AG10803 (cell line): ENCODE measurements around the gene PRKCZ.

Experiments
- DNase-seq: peaks from one replicate; pipeline ENCODE4 v3.0.0; 2010; ENCODE audit warnings: low read depth
- H3K4me3 ChIP-seq: 2 replicates; pipeline ENCODE4 v1.5.1; 2011; ENCODE audit warnings: mild to moderate bottlenecking, low read length, control low read depth
- TF ChIP-seq, protein P1 (sequence below): conservative IDR thresholded peaks from 2 replicates; pipeline ENCODE4 v1.5.1; 2011; ENCODE audit warnings: mild to moderate bottlenecking, low read length, control low read depth, inconsistent platforms

PRKCZ gene

DNA sequence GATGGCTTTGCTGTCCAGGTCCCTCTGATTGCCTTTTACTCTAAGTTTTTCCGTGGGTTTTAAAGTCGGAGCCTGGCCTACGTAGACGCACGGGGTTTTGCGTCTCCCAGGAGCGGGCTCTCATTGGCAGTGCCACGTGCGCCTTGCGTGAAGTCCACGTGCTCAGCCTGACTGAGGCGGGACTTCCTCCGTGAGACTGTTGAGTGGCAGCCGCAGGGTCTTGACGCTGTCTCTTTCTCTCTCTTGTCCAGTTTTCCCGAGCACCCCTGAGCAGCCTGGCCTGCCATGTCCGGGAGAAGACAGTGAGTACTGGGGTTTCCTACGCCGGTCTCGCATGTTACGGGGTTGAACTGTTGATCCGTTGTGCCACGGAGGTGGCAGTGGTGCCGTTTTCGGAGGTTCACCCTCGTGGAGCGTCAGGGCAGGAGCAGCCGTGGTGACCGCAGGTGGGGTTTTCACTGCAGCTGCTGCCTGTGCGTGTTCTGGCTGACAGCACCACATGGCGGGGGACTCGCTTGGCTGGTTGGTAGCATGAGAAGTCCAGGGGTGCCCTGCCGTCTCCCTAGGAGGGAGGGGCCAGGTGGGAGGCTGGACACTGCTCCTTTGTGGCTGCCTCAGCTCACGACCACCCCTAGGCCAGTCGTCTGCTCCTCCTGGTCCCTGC is 9.2 kb downstream of the PRKCZ start:
- no peak for DNase-seq
- H3K4me3 ChIP-seq: no peak overlapping the region
- TF ChIP-seq, protein P1, sequence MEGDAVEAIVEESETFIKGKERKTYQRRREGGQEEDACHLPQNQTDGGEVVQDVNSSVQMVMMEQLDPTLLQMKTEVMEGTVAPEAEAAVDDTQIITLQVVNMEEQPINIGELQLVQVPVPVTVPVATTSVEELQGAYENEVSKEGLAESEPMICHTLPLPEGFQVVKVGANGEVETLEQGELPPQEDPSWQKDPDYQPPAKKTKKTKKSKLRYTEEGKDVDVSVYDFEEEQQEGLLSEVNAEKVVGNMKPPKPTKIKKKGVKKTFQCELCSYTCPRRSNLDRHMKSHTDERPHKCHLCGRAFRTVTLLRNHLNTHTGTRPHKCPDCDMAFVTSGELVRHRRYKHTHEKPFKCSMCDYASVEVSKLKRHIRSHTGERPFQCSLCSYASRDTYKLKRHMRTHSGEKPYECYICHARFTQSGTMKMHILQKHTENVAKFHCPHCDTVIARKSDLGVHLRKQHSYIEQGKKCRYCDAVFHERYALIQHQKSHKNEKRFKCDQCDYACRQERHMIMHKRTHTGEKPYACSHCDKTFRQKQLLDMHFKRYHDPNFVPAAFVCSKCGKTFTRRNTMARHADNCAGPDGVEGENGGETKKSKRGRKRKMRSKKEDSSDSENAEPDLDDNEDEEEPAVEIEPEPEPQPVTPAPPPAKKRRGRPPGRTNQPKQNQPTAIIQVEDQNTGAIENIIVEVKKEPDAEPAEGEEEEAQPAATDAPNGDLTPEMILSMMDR: no peak

DNA sequence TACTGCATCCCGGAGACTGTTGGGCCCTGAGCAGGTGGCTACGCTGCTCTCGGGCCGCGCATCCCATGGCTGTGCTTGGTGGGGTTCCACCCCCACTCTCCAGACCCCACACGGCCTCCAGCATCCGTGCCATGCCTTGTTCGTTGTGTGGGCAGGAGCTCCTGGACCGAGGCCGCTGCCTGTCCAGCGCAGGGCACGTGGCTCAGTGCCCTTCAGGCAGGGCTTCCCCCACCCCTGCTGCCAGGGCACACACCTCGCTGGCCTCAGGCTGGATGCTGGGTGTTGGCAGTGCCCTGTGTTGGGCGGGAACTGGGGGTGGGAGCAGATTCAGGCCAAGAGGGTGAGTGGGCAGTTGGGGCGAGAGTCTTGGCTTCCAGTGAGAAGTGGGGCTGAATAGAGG is 9.9 kb downstream of the PRKCZ start:
- H3K4me3 ChIP-seq: no peak overlapping the region
- DNase-seq: no peak
- TF ChIP-seq, protein P1: no peak

DNA sequence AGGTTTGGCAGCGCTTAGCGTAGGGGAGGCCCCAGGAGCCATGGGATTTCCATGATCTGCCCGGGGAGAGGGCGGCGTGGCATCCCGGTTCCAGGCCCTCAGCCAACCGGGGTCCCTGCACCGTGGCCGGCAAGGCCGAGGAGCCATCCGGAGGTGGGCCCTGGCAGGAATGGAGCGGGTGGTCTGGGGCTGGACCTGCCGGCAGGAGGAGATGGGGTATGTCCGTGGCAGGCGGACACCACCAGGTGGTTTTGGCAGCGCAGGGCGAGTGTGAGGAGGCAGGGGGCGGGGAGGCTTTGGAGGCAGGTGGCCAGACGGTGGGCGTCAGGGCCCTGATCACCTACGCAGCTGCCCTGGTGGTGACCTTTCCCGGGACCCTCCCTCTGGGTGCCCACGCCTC is 10.3 kb downstream of the PRKCZ start:
- DNase-seq: no peak
- TF ChIP-seq, protein P1: no peak
- H3K4me3 ChIP-seq: no peak overlapping the region

DNA sequence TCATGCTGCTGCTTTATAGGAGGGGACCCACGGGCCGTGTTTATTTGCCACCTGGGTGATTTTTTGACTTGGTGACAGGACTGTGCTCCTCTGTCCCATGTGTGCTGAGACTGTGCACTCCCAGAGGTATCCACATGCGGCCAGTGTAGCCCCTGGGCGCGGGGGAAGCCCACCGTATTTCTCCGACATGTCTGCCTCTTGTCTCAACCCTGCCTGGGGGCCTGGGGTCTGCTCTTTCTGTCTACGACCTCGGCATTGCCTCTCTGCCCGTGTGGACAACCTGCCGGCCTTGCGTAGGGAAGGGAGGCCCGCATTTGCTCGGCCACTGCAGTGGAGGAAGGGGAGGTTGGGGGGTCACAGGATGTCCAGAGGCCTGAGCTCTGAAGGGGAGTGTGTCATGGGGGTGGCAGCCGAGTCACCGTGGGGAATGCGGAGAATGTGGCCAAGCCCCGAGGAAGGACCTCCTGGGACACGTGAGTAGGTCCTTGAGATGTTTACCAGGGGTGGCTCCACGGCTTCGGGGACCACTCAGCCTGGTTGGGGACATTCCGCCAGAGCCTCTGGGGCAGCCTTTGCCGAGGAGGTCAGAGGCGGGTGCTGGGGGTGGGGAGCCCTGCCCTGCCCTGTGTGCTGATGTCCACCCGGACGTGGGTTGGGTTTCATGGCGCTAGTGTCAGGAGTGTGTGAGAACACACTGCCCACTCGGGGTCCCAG is 11.0 kb downstream of the PRKCZ start:
- TF ChIP-seq, protein P1: no peak

DNA sequence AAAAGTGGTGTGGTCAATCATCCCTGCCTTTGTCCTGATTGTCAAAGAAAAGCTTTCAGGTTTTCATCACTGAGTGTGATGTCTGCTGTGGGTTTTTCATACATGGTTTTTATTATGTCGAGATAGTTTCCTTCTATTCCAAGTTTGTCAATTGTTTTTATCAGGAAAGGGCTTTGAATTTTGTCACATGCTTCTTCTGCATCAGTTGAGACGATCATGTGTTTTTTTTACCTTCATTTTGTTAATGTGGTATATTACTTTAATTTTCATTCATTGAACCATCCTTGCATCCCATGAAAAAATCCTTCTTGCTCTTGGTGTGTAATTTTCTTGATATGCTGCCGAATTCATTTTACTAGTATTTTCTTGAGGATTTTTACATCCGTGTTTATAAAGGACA is 15.5 kb downstream of the PRKCZ start:
- TF ChIP-seq, protein P1: no peak
- no peak overlapping the region for H3K4me3 ChIP-seq
- no peak for DNase-seq

More for the DNA sequence above, 11.0 kb downstream of the PRKCZ start:
- DNase-seq: no peak
- no peak overlapping the region for H3K4me3 ChIP-seq

DNA sequence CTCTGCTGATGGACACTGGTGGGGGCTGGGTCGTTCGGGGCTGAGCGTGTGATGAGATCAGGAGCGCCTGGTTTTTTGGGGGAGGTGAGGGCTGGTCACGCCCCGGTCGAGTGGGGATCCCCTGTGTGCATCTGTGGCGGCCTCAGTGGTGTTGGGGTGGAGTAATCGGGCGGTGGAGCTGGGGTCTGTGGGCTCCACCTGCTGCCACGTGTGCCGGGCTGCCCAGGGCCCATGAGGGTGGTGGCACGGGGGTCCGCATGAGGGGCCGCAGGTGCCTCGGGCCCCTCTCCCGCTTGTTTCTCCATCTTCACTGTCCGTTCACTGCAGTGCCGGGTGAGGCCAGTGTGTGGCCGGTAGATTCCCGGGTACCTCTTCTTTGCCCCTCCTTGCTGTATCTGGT is 17.2 kb downstream of the PRKCZ start:
- no peak overlapping the region for H3K4me3 ChIP-seq
- no peak for DNase-seq
- TF ChIP-seq, protein P1: no peak

DNA sequence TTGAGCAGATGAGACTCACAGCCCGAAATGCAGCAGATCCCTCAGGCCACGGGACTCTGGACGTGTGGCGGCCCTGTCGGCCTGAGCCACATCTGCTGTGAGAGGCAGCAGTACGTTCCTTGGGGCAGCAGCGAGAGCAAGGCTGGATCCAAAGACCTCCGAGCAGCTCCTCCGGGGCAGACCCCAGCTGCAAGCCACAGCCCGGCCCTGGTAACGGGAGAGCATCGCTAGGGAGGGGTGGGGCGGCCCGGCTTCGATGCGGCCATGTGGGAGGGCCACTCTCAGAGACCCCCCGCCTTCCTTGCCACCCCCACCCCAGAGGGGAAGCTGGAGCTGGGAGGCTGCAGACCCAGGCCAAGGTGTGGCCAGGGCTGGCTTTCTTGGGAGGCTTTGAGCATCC is 17.8 kb downstream of the PRKCZ start:
- TF ChIP-seq, protein P1: no peak
- no peak for DNase-seq
- no peak overlapping the region for H3K4me3 ChIP-seq
